Activated CD4-positive, alpha-beta T cell treated with anti-CD3 and anti-CD28 coated beads, Interleukin-2, amount 50 U/mL, for 1 hour (primary cell): Measurements from ENCODE around the gene PCYOX1L.
A peak's percentile ranks its signal among the peaks of the same experiment; 100 is the strongest.

Source experiments
- DNase-seq: peaks from one replicate; pipeline ENCODE4 v3.0.0-alpha.2; 2020

Gene PCYOX1L

GRCh38 chr5:149340920-149341319 is 16.9 kb upstream of the PCYOX1L start:
- no peak for DNase-seq

- no peak for DNase-seq
These were observed 16.0 kb upstream of the PCYOX1L start for GRCh38 chr5:149341876-149342275.

- DNase-seq, result no peak
These were observed 13.7 kb upstream of the PCYOX1L start for GRCh38 chr5:149344151-149344550.

GRCh38 chr5:149345147-149345891 is 12.5 kb upstream of the PCYOX1L start, which contains the start of gene GRPEL2:
Gene GRPEL2 (plus strand): TSS chr5:149345499. CDS start chr5:149345540, 41 bp downstream.
- DNase-seq, result peak; percentile 79

GRCh38 chr5:149345892-149346222 is 12.0 kb upstream of the PCYOX1L start:
- no peak for DNase-seq

- DNase-seq, result no peak
These were observed 9.3 kb upstream of the PCYOX1L start for GRCh38 chr5:149348518-149348917.

- no peak for DNase-seq
These were observed 8.5 kb upstream of the PCYOX1L start for GRCh38 chr5:149349382-149349781.

- DNase-seq, result no peak
These were observed 5.7 kb upstream of the PCYOX1L start for GRCh38 chr5:149352169-149352568.

- no peak for DNase-seq
These were observed 3.9 kb upstream of the PCYOX1L start for GRCh38 chr5:149353911-149354310.

- DNase-seq, result no peak
These were observed 2.2 kb upstream of the PCYOX1L start for GRCh38 chr5:149355688-149356087.

GRCh38 chr5:149356391-149356790 is 1.5 kb upstream of the PCYOX1L start:
- no peak for DNase-seq

- DNase-seq, result peak; percentile 20
These were observed 427 bp downstream of the PCYOX1L start for GRCh38 chr5:149358294-149358651.

- no peak for DNase-seq
These were observed 1.1 kb downstream of the PCYOX1L start for GRCh38 chr5:149358868-149359495.

GRCh38 chr5:149360272-149360671 is 2.4 kb downstream of the PCYOX1L start:
- DNase-seq, result no peak

GRCh38 chr5:149362541-149362940 is 4.7 kb downstream of the PCYOX1L start:
- DNase-seq, result no peak

- DNase-seq, result no peak
These were observed 5.5 kb downstream of the PCYOX1L start for GRCh38 chr5:149363358-149363757.

GRCh38 chr5:149363936-149364335 is 6.1 kb downstream of the PCYOX1L start:
- no peak for DNase-seq

- DNase-seq, result no peak
These were observed 6.9 kb downstream of the PCYOX1L start for GRCh38 chr5:149364719-149365118.

GRCh38 chr5:149365418-149365817 is 7.6 kb downstream of the PCYOX1L start:
- DNase-seq, result no peak

- no peak for DNase-seq
These were observed 8.4 kb downstream of the PCYOX1L start for GRCh38 chr5:149366169-149366729.

- DNase-seq, result peak; percentile 54
These were observed 9.6 kb downstream of the PCYOX1L start for GRCh38 chr5:149367249-149367971.

- no peak for DNase-seq
These were observed 10.3 kb downstream of the PCYOX1L start for GRCh38 chr5:149367972-149368645.

- no peak for DNase-seq
These were observed 13.0 kb downstream of the PCYOX1L start for GRCh38 chr5:149370878-149371277.
